NCI-H2171 treated with DMSO at 0.1 percent for 48 hours (cell line): ENCODE results near the gene NUDT22.

Source experiments
- DNase-seq: peaks from one replicate; lab custom pipeline; 2025; lab: John Stamatoyannopoulos, UW

Gene NUDT22, protein sequence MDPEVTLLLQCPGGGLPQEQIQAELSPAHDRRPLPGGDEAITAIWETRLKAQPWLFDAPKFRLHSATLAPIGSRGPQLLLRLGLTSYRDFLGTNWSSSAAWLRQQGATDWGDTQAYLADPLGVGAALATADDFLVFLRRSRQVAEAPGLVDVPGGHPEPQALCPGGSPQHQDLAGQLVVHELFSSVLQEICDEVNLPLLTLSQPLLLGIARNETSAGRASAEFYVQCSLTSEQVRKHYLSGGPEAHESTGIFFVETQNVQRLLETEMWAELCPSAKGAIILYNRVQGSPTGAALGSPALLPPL

GRCh38 chr11:64225608-64226506 is at the start of gene NUDT22, which contains the start of gene TRPT1:
Gene NUDT22, plus strand, starts transcription at chr11:64226274. Its CDS starts 379 bp downstream, at chr11:64226653.
Gene TRPT1, minus strand, starts transcription at chr11:64226186. Its CDS starts 326 bp downstream, at chr11:64225860.
- peak; percentile 83 for DNase-seq

GRCh38 chr11:64176751-64177150 is 49.3 kb upstream of the NUDT22 start:
- DNase-seq = peak; percentile 55

GRCh38 chr11:64178203-64178602 is 47.9 kb upstream of the NUDT22 start:
- no peak for DNase-seq

DNA sequence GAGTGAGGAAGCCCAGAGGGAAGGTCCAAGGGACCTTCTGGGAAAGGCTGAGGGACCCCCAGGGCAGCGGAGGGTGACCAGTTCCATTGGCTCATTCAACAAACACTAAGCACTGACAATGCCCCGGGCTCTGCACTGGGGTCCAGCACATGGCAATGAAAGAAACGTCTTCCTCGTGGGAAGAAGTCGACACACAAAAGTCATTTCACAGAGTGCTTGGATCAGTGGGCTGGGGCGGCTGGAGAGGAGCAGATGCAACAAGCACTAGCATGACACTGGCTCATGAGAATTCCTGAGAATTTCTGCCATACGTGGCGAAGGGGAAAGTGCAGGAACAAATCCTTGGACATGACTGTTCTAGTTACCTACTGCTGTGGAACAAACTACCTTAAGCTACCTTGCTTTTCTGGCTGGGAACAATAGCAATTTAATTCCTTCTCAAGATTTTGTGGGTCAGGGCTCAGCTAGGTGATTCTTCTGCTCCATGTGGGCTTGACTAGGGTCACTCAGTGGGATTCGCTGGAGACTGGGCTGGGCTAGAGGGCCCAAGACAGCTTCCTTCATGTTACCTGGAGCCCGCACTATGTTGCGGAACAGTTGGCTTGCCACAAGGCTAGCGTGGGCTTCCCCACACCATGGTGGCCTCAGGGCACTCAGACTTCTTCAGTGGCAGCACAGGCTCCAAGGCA is 47.0 kb upstream of the NUDT22 start:
- DNase-seq = no peak

- DNase-seq = peak; percentile 48
Measured at GRCh38 chr11:64180891-64181290, 45.2 kb upstream of the NUDT22 start.

DNA sequence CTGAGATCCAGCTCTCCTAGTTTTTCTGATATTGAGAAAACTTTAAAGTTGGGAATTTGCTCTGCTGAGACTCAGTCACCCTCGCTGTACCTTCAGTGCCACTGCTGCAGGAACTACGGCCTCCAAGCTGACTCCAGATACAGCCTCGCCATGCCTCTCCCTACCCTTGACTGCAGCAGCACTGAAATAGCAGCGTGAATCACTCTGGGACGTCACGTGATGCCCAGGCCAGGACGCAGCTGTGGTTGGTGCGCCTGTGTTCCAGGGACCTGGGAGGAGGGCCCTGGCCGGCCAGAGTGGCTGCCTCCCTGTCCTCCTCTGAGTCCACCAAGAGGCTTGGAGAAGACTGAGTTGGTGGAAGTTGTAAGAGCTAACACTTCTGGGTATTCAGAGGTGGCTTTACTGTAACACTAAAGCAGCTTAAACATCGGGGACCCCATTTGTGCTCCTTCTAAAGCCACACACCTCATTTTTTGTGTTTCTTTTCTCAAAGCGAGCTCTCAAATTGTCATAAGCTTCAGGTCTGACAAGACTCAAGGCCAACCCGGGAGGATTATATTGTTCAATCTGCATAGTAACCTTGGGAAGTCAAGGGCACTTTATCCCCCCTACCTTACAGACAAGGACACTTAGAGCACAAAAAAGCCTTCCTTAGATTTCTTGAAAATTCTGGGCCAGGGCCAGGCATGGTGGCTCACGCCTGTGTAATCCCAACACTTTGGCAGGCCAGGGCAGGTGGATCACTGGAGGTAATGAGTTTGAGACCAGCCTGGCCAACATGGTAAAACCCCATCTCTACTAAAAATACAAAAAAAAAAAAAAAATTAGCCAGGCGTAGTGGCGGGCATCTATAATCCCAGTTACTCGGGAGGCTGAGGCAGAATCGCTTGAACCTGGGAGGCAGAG is 44.3 kb upstream of the NUDT22 start:
- peak; percentile 72 for DNase-seq

DNA sequence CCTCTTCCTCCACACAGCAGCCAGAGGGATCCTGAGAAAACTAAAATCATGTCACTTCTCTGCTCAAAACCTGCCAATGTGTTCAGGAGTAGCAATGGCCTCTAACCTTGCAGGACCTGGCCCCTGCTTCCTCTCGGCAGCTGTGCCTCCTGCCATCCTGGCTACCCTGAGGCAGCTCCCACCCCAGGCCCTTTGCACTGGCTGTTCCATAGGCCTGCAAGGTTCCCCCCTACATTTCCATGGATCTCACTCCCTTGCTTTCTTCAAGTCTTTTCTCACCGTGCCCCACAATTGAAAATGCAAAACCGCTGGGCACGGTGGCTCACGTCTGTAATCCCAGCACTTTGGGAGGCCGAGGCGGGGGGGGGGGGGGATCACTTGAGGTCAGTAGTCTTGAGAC is 42.2 kb upstream of the NUDT22 start:
- DNase-seq = no peak

DNA sequence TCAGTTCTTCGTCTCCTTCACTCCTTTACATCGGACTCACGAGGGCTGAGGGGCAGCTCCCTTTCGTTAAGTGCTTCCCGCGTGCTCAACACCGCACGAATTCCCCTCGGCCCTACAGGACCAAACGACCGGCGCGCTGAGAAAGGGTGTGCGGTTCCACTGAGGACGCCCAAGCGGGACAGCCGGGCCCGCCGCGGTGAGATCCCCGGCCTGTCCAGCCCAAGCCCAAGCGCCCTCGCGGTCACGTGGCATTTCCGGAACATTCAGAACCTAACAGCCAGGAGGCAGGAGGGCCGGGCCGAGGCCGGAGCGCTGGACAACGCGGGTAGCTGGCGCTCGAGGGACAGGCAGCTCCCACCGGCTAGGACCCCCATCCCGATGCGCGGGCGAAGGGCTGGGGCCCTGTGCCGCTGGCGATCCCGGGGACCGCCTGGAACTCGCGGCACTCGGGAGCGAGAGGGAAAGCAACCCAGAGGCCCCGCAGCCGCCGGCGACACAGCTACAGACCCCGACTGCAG is 40.8 kb upstream of the NUDT22 start:
- DNase-seq = peak; percentile 56

GRCh38 chr11:64185693-64186491 is 40.2 kb upstream of the NUDT22 start, which contains the start of gene STIP1:
Gene STIP1, plus strand, starts transcription at chr11:64186171. Its CDS starts 91 bp downstream, at chr11:64186262.
- DNase-seq = peak; percentile 100

DNA sequence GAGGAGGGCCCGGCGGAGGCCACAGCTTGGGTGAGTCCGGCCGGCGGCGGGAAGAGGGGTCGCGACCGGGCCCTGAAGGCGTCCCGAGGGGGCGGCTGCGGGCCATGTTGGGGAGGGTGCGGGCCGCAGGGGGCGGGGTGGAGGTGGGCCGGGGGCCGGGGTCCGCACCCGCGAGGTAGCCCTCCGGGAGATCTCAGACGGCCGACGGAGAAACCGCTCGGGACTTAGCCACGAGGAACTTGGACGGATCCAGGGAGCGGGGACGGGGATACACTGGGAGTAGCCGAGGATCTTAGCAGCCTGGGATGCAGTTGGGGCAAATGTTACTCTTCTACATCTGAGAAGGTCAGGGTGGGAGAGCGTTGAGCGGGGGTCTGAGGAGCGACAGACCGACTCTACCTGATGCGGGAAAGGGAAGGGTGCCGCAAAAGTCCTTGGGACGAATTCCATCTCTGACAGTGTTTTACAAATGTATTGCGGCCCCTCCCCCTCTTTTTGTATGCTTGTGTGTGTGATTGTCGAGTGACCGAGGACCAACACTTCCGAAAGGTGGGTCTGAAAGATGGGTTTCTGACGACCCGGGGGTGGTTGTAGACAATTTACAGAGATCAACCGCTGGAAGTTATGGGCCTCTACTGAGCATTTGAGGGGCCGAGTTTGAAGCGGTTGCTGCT is 39.4 kb upstream of the NUDT22 start:
- DNase-seq = no peak

DNA sequence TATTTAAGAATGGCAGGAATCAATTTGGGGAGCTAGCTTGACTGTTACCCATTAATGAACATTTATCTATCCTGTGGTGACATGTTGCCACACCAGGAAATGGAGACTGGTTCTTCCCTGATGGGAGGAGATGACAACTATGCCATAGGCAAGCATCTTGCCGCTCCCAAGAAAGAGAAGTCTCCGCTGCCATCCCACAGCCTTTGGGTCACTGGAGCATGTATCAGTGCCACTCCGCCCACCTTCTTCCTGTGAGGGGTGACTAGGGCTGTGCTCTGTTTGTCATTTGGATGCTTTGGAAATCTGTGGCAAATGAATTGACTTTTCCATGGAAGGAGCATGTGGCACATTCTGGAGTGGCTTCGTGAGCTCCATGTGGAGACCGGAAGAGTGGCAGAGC is 33.6 kb upstream of the NUDT22 start:
- DNase-seq = no peak

- DNase-seq = no peak
Measured at GRCh38 chr11:64196626-64197025, 29.4 kb upstream of the NUDT22 start.

DNA sequence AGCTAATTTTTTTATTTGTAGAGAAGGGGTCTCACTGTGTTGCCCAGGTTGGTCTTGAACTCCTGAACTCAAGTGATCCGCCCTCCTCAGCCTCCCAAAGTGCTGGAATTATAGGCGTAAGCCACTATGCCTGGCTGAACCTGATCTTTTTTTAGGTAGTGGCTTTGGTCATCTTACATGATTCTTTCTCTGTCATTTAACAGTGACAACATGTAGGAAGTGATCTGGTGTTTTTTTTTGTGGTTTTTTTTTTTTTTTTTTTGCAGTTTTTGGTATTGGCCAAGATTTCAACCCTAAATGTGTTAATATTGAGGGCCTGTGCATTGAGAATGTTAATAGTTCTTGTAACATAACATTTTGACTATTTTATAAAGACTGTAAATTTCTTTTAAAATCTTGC is 27.6 kb upstream of the NUDT22 start:
- DNase-seq = no peak

GRCh38 chr11:64201543-64201942 is 24.5 kb upstream of the NUDT22 start:
- no peak for DNase-seq

DNA sequence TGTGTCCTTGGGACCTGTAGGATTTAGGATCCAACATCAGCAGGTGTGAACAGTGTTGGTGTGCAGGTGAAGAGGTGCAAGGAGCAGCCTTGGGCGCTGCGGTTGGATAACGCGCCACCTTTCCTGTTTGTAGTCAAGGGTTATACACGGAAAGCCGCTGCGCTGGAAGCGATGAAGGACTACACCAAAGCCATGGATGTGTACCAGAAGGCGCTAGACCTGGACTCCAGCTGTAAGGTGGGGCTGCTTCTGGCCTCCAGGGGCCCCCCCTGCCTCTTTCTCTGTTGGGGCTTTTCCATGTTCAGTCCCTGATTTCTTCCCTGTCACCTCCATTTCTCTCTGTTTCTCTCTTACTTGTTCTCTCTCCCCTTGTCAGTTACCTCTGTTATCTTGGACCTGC is 23.1 kb upstream of the NUDT22 start:
- no peak for DNase-seq

DNA sequence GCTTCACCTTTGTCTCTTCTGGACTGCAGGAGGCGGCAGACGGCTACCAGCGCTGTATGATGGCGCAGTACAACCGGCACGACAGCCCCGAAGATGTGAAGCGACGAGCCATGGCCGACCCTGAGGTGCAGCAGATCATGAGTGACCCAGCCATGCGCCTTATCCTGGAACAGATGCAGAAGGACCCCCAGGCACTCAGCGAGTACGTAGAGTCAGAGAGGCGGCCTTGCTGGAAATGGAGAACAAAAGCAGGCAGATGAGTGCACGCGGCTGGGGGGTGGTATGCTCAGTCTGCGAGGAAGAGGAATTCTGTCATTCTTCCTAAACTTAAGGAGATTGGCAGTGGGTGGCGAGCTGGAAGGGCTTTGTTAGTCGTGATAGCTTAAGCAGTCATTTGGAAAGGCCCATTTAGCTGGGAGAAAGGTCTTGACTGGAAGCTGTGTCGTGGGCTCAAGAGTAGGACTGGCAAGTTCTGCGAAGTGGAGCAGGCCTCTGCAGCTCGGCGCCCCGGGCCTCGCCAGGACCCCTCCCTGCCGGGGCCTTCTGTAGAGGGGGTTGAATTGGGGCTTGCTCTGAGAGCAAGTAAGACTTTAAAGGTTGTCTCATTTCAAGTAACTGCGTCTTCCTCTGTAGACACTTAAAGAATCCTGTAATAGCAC is 22.5 kb upstream of the NUDT22 start:
- DNase-seq = no peak

- no peak for DNase-seq
Measured at GRCh38 chr11:64204080-64204440, 22.0 kb upstream of the NUDT22 start.

- DNase-seq = peak; percentile 99
Measured at GRCh38 chr11:64204464-64204989, 21.5 kb upstream of the NUDT22 start.
